A549 (cell line): ENCODE measurements around the gene PLA2G4B. TPM values are rescaled to one million over a fixed set of nuclear protein-coding genes. Genes with fewer than 3 reads are reported as not detected.

Source experiments
- ATAC-seq, 2 experiments: fragments of 200-7000 bp in 1 of 2; fragments of >200 bp in 1 of 2; cut with Nextera tagmentation in 1 of 2; cut with Tn5 transposase in 1 of 2; 3 replicates each; pipeline versions ENCODE4 v1.8.0 to v1.9.1; 2018 to 2020; ENCODE audit warnings: mild to moderate bottlenecking in 1 of 2, moderate library complexity in 1 of 2
- CTCF ChIA-PET: fragments of 300-600 bp; sonication (Branson Sonifier 250); formaldehyde crosslinking; extraction: SDS; loops from one replicate; lab custom pipeline; 2021; ENCODE audit warnings: antibody characterized with exemption, inconsistent platforms; lab: Yijun Ruan, JAX
- POLR2A ChIA-PET: fragments of 350-600 bp; formaldehyde crosslinking; extraction: SDS; loops from one replicate; lab custom pipeline; 2021; ENCODE audit warnings: antibody characterized with exemption, inconsistent platforms; lab: Yijun Ruan, JAX
- DNase-seq, 2 experiments: peaks; one replicate each; pipeline versions ENCODE4 v3.0.0 to v3.0.0-alpha.2; 2011 to 2016; ENCODE audit warnings: low read depth in 1 of 2, low spot score in 1 of 2
- FAIRE-seq: peaks from 2 replicates; lab custom pipeline; 2011; peaks lifted over from hg19 to GRCh38; lab: Jason Lieb, UNC
- H3K27ac ChIP-seq, 2 experiments: fragments of >200 bp; sonication (Bioruptor Twin); formaldehyde crosslinking; 3 replicates each; pipeline ENCODE4 v1.5.1; 2016 to 2017
- H3K4me1 ChIP-seq: fragments of >200 bp; sonication (Bioruptor Twin); formaldehyde crosslinking; 3 replicates; pipeline ENCODE4 v1.6.1; 2016
- H3K4me2 ChIP-seq: fragments of >200 bp; sonication (Bioruptor Twin); formaldehyde crosslinking; 3 replicates; pipeline ENCODE4 v1.6.1; 2016
- H3K4me3 ChIP-seq: fragments of >200 bp; sonication (Bioruptor Twin); formaldehyde crosslinking; 3 replicates; pipeline ENCODE4 v1.5.1; 2016
- H3K9me3 ChIP-seq: fragments of >200 bp; sonication (Bioruptor Twin); formaldehyde crosslinking; 3 replicates; pipeline ENCODE4 v1.6.1; 2016
- ATOH8 ChIP-seq: fragments of 250-450 bp; sonication (Bioruptor Pico); IDR thresholded peaks from 2 replicates; pipeline ENCODE4 v1.5.0; 2020; ENCODE audit warnings: low read depth, mild to moderate bottlenecking, moderate library complexity
- BHLHE40 ChIP-seq: IDR thresholded peaks from 2 replicates; pipeline ENCODE4 v1.6.1; 2012; ENCODE audit warnings: low read depth, low read length, inconsistent platforms
- CHD4 ChIP-seq: fragments of 200-600 bp; sonication (generic); IDR thresholded peaks from 2 replicates; pipeline ENCODE4 v1.6.1; 2016; ENCODE audit warnings: antibody characterized with exemption, mild to moderate bottlenecking, borderline replicate concordance
- EHMT2 ChIP-seq: fragments of 200-600 bp; sonication (generic); IDR thresholded peaks from 2 replicates; pipeline ENCODE4 v1.6.1; 2016; ENCODE audit warnings: antibody characterized with exemption, low read depth, mild to moderate bottlenecking, moderate library complexity
- ESRRA ChIP-seq: fragments of 150-350 bp; IDR thresholded peaks from 2 replicates; pipeline ENCODE4 v1.6.1; 2014; ENCODE audit warnings: mild to moderate bottlenecking, low read length, borderline replicate concordance
- FOSB ChIP-seq: fragments of 250-450 bp; sonication (Bioruptor Pico); IDR thresholded peaks from 2 replicates; pipeline ENCODE4 v1.5.0; 2020; ENCODE audit warnings: mild to moderate bottlenecking, moderate library complexity
- FOSL2 ChIP-seq, 2 experiments: fragments of 450-650 bp in 1 of 2; fragments of >200 bp in 1 of 2; sonication (Bioruptor Twin) in 1 of 2; formaldehyde crosslinking; IDR thresholded peaks; 2 replicates each; pipeline versions ENCODE4 v1.5.0 to v1.6.1; 2016 to 2020; ENCODE audit warnings: mild to moderate bottlenecking in 1 of 2, moderate library complexity in 1 of 2
- GATA3 ChIP-seq: IDR thresholded peaks from 2 replicates; pipeline ENCODE4 v1.6.1; 2012; ENCODE audit warnings: borderline replicate concordance
- HDAC2 ChIP-seq: fragments of 200-600 bp; sonication (generic); IDR thresholded peaks from 2 replicates; pipeline ENCODE4 v1.6.1; 2016
- HES2 ChIP-seq: fragments of >200 bp; sonication (Bioruptor Twin); formaldehyde crosslinking; IDR thresholded peaks from 2 replicates; pipeline ENCODE4 v1.6.1; 2016
- HMGXB4 ChIP-seq: fragments of 250-450 bp; sonication (Bioruptor Pico); IDR thresholded peaks from 2 replicates; pipeline ENCODE4 v1.5.0; 2021; ENCODE audit warnings: mild to moderate bottlenecking, moderate library complexity, borderline replicate concordance
- HOXB13 ChIP-seq: fragments of 250-450 bp; sonication (Bioruptor Pico); IDR thresholded peaks from 2 replicates; pipeline ENCODE4 v1.5.0; 2020; ENCODE audit warnings: low read depth, mild to moderate bottlenecking, moderate library complexity
- HOXB5 ChIP-seq: fragments of 250-450 bp; sonication (Bioruptor Pico); IDR thresholded peaks from 2 replicates; pipeline ENCODE4 v1.5.0; 2020; ENCODE audit warnings: mild to moderate bottlenecking, moderate library complexity
- JUNB ChIP-seq: fragments of >200 bp; sonication (Bioruptor Twin); formaldehyde crosslinking; IDR thresholded peaks from 2 replicates; pipeline ENCODE4 v1.6.1; 2016
- MAFK ChIP-seq: fragments of 450-650 bp; IDR thresholded peaks from 2 replicates; pipeline ENCODE4 v1.6.1; 2014; ENCODE audit not compliant: partially characterized antibody
- NFE2L2 ChIP-seq: fragments of 150-350 bp; conservative IDR thresholded peaks from 2 replicates; pipeline ENCODE4 v1.6.1; 2014; ENCODE audit warnings: low read length
- NPAS2 ChIP-seq: fragments of 250-450 bp; sonication (Bioruptor Pico); IDR thresholded peaks from 2 replicates; pipeline ENCODE4 v1.8.0; 2022; ENCODE audit warnings: mild to moderate bottlenecking, moderate library complexity, borderline replicate concordance
- NR3C1 ChIP-seq: fragments of >200 bp; sonication (Bioruptor Twin); formaldehyde crosslinking; IDR thresholded peaks from 3 replicates; pipeline ENCODE4 v1.6.1; 2017
- POLR2A ChIP-seq: IDR thresholded peaks from 2 replicates; pipeline ENCODE4 v1.6.1; 2012; ENCODE audit warnings: mild to moderate bottlenecking, low read length
- POLR2AphosphoS2 ChIP-seq: conservative IDR thresholded peaks from 2 replicates; pipeline ENCODE4 v1.6.1; 2012; ENCODE audit warnings: low read length, improper control_type of control experiment, inconsistent platforms
- RARB ChIP-seq: fragments of 250-450 bp; sonication (Bioruptor Pico); IDR thresholded peaks from 2 replicates; pipeline ENCODE4 v1.8.0; 2021; ENCODE audit warnings: mild to moderate bottlenecking, moderate library complexity
- RCOR1 ChIP-seq: fragments of 150-350 bp; IDR thresholded peaks from 2 replicates; pipeline ENCODE4 v1.6.1; 2014; ENCODE audit warnings: antibody characterized with exemption, low read length, low read depth
- RNF2 ChIP-seq: fragments of 200-600 bp; sonication (generic); IDR thresholded peaks from 2 replicates; pipeline ENCODE4 v1.6.1; 2016; ENCODE audit warnings: low read depth, mild to moderate bottlenecking, antibody characterized with exemption, moderate library complexity, borderline replicate concordance
- SREBF2 ChIP-seq: fragments of 450-650 bp; IDR thresholded peaks from 2 replicates; pipeline ENCODE4 v1.6.1; 2014; ENCODE audit warnings: mild to moderate bottlenecking, moderate library complexity
- USF2 ChIP-seq: fragments of 450-650 bp; IDR thresholded peaks from 2 replicates; pipeline ENCODE4 v1.6.1; 2014; ENCODE audit warnings: antibody characterized with exemption
- ZFP36 ChIP-seq: fragments of 450-650 bp; IDR thresholded peaks from 2 replicates; pipeline ENCODE4 v1.6.1; 2014; ENCODE audit warnings: borderline replicate concordance; ENCODE audit not compliant: partially characterized antibody
- ZNF302 ChIP-seq: fragments of 250-450 bp; sonication (Bioruptor Pico); IDR thresholded peaks from 2 replicates; pipeline ENCODE4 v1.9.0; 2021; ENCODE audit warnings: inconsistent platforms, mild to moderate bottlenecking, moderate library complexity
- ZSCAN20 ChIP-seq: fragments of 250-450 bp; sonication (Bioruptor Pico); IDR thresholded peaks from 2 replicates; pipeline ENCODE4 v1.8.0; 2022; ENCODE audit warnings: mild to moderate bottlenecking, moderate library complexity
- WGBS: methylation state at CpG from one replicate; pipeline ENCODE4 v1.1.6; 2017; ENCODE audit errors: missing lambda C conversion rate; 5-methylcytosine and 5-hydroxymethylcytosine counted together
- polyA plus RNA-seq, 4 experiments: library from polyadenylated mRNA; depleted of rRNA in 3 of 4; stranded (reverse); fragments of >200 nt; fragmentation: RNase III in 1 of 4; extraction: RNeasy Plus Mini Kit Qiagen cat#74134 plus additional on column Dnase treatment in 1 of 4; gene quantifications; 2 replicates in 3 of 4; 3 replicates in 1 of 4; pipeline ENCODE4 v1.2.3, GENCODE V29; 2011 to 2017

PLA2G4B gene
- polyA plus RNA-seq, 2 of the 4 experiments (the other 2 are of a cell fraction) = 2.2 to 2.6 TPM

- WGBS = 83% methylated on average over 4 of the region's 6 CpGs
- no peak overlapping the region for H3K27ac ChIP-seq
- FAIRE-seq (no peak), ATAC-seq (no peak), DNase-seq (no peak)
- H3K4me3 ChIP-seq = no peak overlapping the region
- no peaks in the 10 kb centered on the region for H3K9me3 ChIP-seq
- POLR2A ChIA-PET = no interaction called here
- TF ChIP-seq RCOR1 = no peak
- TF ChIP-seq NFE2L2 = no peak
- no peak for TF ChIP-seq BHLHE40
- TF ChIP-seq ZFP36 = no peak
- TF ChIP-seq MAFK = no peak
- TF ChIP-seq ESRRA = no peak
- TF ChIP-seq HES2 = no peak
- no peak for TF ChIP-seq GATA3
- no peak for TF ChIP-seq RNF2
- H3K4me2 ChIP-seq = no peak overlapping the region
- CTCF ChIA-PET = no interaction called here
- peaks cover 9% of the 10 kb centered on the region; the same call in 2 of the 3 replicates for H3K4me1 ChIP-seq
Observed at GRCh38 chr15:41890050-41890690, 51.5 kb downstream of the PLA2G4B start.

GRCh38 chr15:41891226-41891625, 52.6 kb downstream of the PLA2G4B start:
- FAIRE-seq (no peak), ATAC-seq (no peak), DNase-seq (no peak)
- Histone ChIP-seq H3K4me3 (no peak overlapping the region), H3K27ac (no peak overlapping the region), H3K9me3 (no peaks in the 10 kb centered on the region), H3K4me1 (peaks cover 11% of the 10 kb centered on the region; the same call in 2 of the 3 replicates), H3K4me2 (no peak overlapping the region)
- ChIA-PET CTCF (interaction anchor here (1.2 kb wide), 1 partner anchor 8 kb away, joined by 3 read pairs; no protein-coding TSS in a partner anchor), POLR2A (no interaction called here)
- TF ChIP-seq GATA3 (no peak), RARB (no peak), HOXB13 (CRISPR knock-in tag) (no peak), POLR2A (no peak), JUNB (no peak), HMGXB4 (CRISPR knock-in tag) (no peak), HDAC2 (no peak), NFE2L2 (no peak), BHLHE40 (no peak), FOSL2 (IDR thresholded peaks at IDR 0.05) (no peak), FOSL2 (CRISPR knock-in tag; IDR thresholded peaks at IDR 0.05) (no peak), POLR2AphosphoS2 (no peak), ATOH8 (CRISPR knock-in tag) (no peak), ZSCAN20 (no peak), HOXB5 (CRISPR knock-in tag) (no peak), NR3C1 (no peak)
- 79% methylated on average over 6 of the region's 6 CpGs for WGBS

- ChIA-PET POLR2A (no interaction called here), CTCF (interaction anchor here (1.2 to 4.8 kb wide), 2 partner anchors 9 to 12 kb away, joined by 3 to 25 read pairs; no protein-coding TSS in a partner anchor)
- no peak for DNase-seq
- TF ChIP-seq ZFP36 (no peak), FOSB (CRISPR knock-in tag) (no peak), BHLHE40 (no peak), SREBF2 (no peak), ZNF302 (no peak), POLR2A (no peak), EHMT2 (no peak), ATOH8 (CRISPR knock-in tag) (no peak), CHD4 (no peak), USF2 (no peak), HDAC2 (no peak), NPAS2 (CRISPR knock-in tag) (no peak), FOSL2 (IDR thresholded peaks at IDR 0.05) (no peak), FOSL2 (CRISPR knock-in tag; IDR thresholded peaks at IDR 0.05) (no peak)
Observed at GRCh38 chr15:41891946-41892345, 53.3 kb downstream of the PLA2G4B start.

More at GRCh38 chr15:41891946-41892345, 53.3 kb downstream of the PLA2G4B start:
- Histone ChIP-seq H3K4me2 (no peak overlapping the region), H3K9me3 (no peaks in the 10 kb centered on the region), H3K4me3 (no peak overlapping the region), H3K4me1 (peaks cover 11% of the 10 kb centered on the region; the same call in 2 of the 3 replicates), H3K27ac (no peak overlapping the region)
- FAIRE-seq (no peak), ATAC-seq (no peak)
- 65% methylated on average over 3 of the region's 3 CpGs for WGBS
